Kidney (tissue), 14 donors: ENCODE measurements around the gene UPP2. TPM values are rescaled to one million over a fixed set of nuclear protein-coding genes. Genes with fewer than 3 reads are reported as not detected.

Source experiments
- DNase-seq, 5 donors: peaks; one replicate each; pipeline ENCODE4 v3.0.0-alpha.2; 2013 to 2020
- FAIRE-seq: peaks from 2 replicates; lab custom pipeline; 2012; peaks lifted over from hg19 to GRCh38; lab: Jason Lieb, UNC
- H3K27ac ChIP-seq, 2 donors: one replicate each; pipeline ENCODE4 v1.7.0; 2013; ENCODE audit warnings: low read depth in 2 of 2, low read length in 2 of 2, inconsistent platforms in 1 of 2
- H3K27me3 ChIP-seq: one replicate; pipeline ENCODE4 v1.7.1; 2013; ENCODE audit warnings: low read length, inconsistent platforms; ENCODE audit not compliant: control insufficient read depth, insufficient read depth
- H3K36me3 ChIP-seq, 3 donors: one replicate each; pipeline versions ENCODE4 v1.7.0 to v1.7.1; 2013; ENCODE audit warnings: low read length in 3 of 3, control low read depth in 1 of 3, inconsistent platforms in 1 of 3; ENCODE audit not compliant: insufficient read depth in 3 of 3, control insufficient read depth in 2 of 3
- H3K4me1 ChIP-seq, 3 donors: one replicate each; pipeline versions ENCODE4 v1.7.0 to v1.7.1; 2013; ENCODE audit warnings: low read length in 3 of 3, inconsistent platforms in 1 of 3, low read depth in 1 of 3; ENCODE audit not compliant: control insufficient read depth in 2 of 3, insufficient read depth in 2 of 3
- H3K4me3 ChIP-seq, 3 donors: one replicate each; pipeline versions ENCODE4 v1.7.0 to v1.8.1; 2013; ENCODE audit warnings: low read length in 3 of 3, control low read depth in 1 of 3, inconsistent platforms in 1 of 3
- H3K9ac ChIP-seq, 3 donors: one replicate each; pipeline versions ENCODE4 v1.7.0 to v1.7.1; 2013; ENCODE audit warnings: low read length in 3 of 3, control low read depth in 1 of 3, inconsistent platforms in 1 of 3
- H3K9me3 ChIP-seq, 3 donors: one replicate each; pipeline versions ENCODE4 v1.7.0 to v1.7.1; 2013; ENCODE audit warnings: low read length in 3 of 3, control low read depth in 1 of 3, inconsistent platforms in 1 of 3; ENCODE audit not compliant: control insufficient read depth in 2 of 3, insufficient read depth in 1 of 3
- CTCF ChIP-seq: IDR thresholded peaks from 3 replicates; pipeline ENCODE4 v1.5.1; 2012; ENCODE audit warnings: mild to moderate bottlenecking, moderate library complexity, borderline replicate concordance; ENCODE audit not compliant: insufficient read depth; ENCODE audit errors: extremely low read depth
- intact Hi-C: fragments of 100-400 bp; cut with DNase I; formaldehyde crosslinking; loops from one replicate; pipeline ENCODE4 v1.11.1; 2022
- polyA plus RNA-seq: library from polyadenylated mRNA; stranded (reverse); fragments of 350-450 nt; fragmentation: Illumina TruSeq; extraction: RNeasy Lipid Tissue Mini Kit (QIAGEN cat#74804); gene quantifications from one replicate; pipeline ENCODE4 v1.2.3, GENCODE V29; 2014; ENCODE audit warnings: low read depth, low replicate concordance; ENCODE audit not compliant: insufficient read depth
- total RNA-seq: library from RNA; stranded (reverse); fragmentation: NEBNext Ultra II Directional; extraction: Animal tissue kit (Norgen Biotek cat#: 25700); gene quantifications from one replicate; pipeline ENCODE4 v1.2.1, GENCODE V29; 2021
- donor health status: control.
- donor health status: control.
- donor health status: control.
- donor health status: control.
- donor health status: control.
- donor health status: DM: yes; HTN: yes; CAD: no.
- donor health status: Normal renal cell carcinoma (clear cell type).

The UPP2 gene
- total and polyA plus RNA-seq, 2 donors from 2014 or later, result 0.19 to 20.9 TPM

GRCh38 chr2:158142165-158142564 is 40.5 kb downstream of the UPP2 start:
- H3K9me3 ChIP-seq, result peaks cover 0 to 3% (median 0%) of the 10 kb centered on the region in 3 donors
- H3K27ac ChIP-seq, result no peak overlapping the region
- H3K27me3 ChIP-seq, result no peaks in the 10 kb centered on the region
- intact Hi-C loops, result no loop called here
- no peak for FAIRE-seq
- no peak for TF ChIP-seq CTCF
- no peak for DNase-seq
- no peaks in the 10 kb centered on the region for H3K4me1 ChIP-seq
- H3K9ac ChIP-seq, result no peak overlapping the region
- no peaks in the 10 kb centered on the region for H3K36me3 ChIP-seq
- no peak overlapping the region for H3K4me3 ChIP-seq

- no peaks in the 10 kb centered on the region for H3K4me1 ChIP-seq
- TF ChIP-seq CTCF, result no peak
- no peak overlapping the region for H3K4me3 ChIP-seq
- no peak overlapping the region for H3K9ac ChIP-seq
- no peak for FAIRE-seq
- DNase-seq, result no peak
- no peaks in the 10 kb centered on the region for H3K36me3 ChIP-seq
- H3K27me3 ChIP-seq, result no peaks in the 10 kb centered on the region
- peaks cover 0 to 5% (median 0%) of the 10 kb centered on the region in 3 donors for H3K9me3 ChIP-seq
- H3K27ac ChIP-seq, result no peak overlapping the region
- intact Hi-C loops, result no loop called here
These were observed 41.1 kb downstream of the UPP2 start for GRCh38 chr2:158142568-158143332.

- Histone ChIP-seq H3K9me3 (peaks cover 0 to 5% (median 0%) of the 10 kb centered on the region in 3 donors), H3K27ac (no peak overlapping the region), H3K4me1 (no peaks in the 10 kb centered on the region), H3K27me3 (no peaks in the 10 kb centered on the region), H3K4me3 (no peak overlapping the region), H3K9ac (no peak overlapping the region), H3K36me3 (no peaks in the 10 kb centered on the region)
- intact Hi-C loops, result no loop called here
- FAIRE-seq, result no peak
- DNase-seq, result no peak
- TF ChIP-seq CTCF, result no peak
These were observed 42.2 kb downstream of the UPP2 start for GRCh38 chr2:158143703-158144360.
